Activated B cell treated with CpG ODN at 0.5 μM for 24 hours (primary cell): ENCODE measurements around the gene NRXN3. TPM values are rescaled to one million over a fixed set of nuclear protein-coding genes. Genes with fewer than 3 reads are reported as not detected.

Experiments
- ATAC-seq: fragments of 200-7000 bp; cut with Tn5 transposase; one replicate; pipeline ENCODE4 v1.10.0; 2021; ENCODE audit warnings: low read depth, mild to moderate bottlenecking, moderate library complexity
- CTCF ChIA-PET: fragments of 350-600 bp; sonication (Branson Sonifier 250); formaldehyde crosslinking; loops from one replicate; lab custom pipeline; 2021; ENCODE audit warnings: antibody characterized with exemption; lab: Charles Lee
- POLR2A ChIA-PET: fragments of 350-600 bp; sonication (Branson Sonifier 250); formaldehyde crosslinking; loops from one replicate; lab custom pipeline; 2021; ENCODE audit warnings: antibody characterized with exemption; lab: Charles Lee
- DNase-seq: peaks from one replicate; pipeline ENCODE4 v3.0.0; 2022
- H3K27ac Mint-ChIP-seq: one replicate; pipeline ENCODE4 v1.8.0; 2020; ENCODE audit warnings: mixed read lengths
- H3K27me3 Mint-ChIP-seq: one replicate; pipeline ENCODE4 v1.8.0; 2021; ENCODE audit warnings: mixed read lengths
- H3K36me3 Mint-ChIP-seq: one replicate; pipeline ENCODE4 v1.8.0; 2021; ENCODE audit warnings: low read depth, mixed read lengths
- H3K4me1 Mint-ChIP-seq: one replicate; pipeline ENCODE4 v1.8.0; 2021; ENCODE audit warnings: mixed read lengths
- H3K4me3 Mint-ChIP-seq: one replicate; pipeline ENCODE4 v1.8.0; 2020; ENCODE audit warnings: mild to moderate bottlenecking, mixed read lengths
- H3K9me3 Mint-ChIP-seq: one replicate; pipeline ENCODE4 v1.8.0; 2020; ENCODE audit warnings: mixed read lengths
- intact Hi-C: fragments of 100-400 bp; cut with micrococcal nuclease; formaldehyde crosslinking; loops from one replicate; pipeline ENCODE4 v1.15.1; 2024
- total RNA-seq: library from RNA; stranded (reverse); gene quantifications from 2 replicates; pipeline ENCODE4 v1.2.3, GENCODE V29; 2022
- TF ChIP-seq, protein P1 (sequence below): fragments of 200-600 bp; IDR thresholded peaks from one replicate; pipeline ENCODE4 v1.8.0; 2022; ENCODE audit warnings: antibody characterized with exemption, mild to moderate bottlenecking

NRXN3 gene
- total RNA-seq, 1 donor from 2014 or later, result not detected

DNA sequence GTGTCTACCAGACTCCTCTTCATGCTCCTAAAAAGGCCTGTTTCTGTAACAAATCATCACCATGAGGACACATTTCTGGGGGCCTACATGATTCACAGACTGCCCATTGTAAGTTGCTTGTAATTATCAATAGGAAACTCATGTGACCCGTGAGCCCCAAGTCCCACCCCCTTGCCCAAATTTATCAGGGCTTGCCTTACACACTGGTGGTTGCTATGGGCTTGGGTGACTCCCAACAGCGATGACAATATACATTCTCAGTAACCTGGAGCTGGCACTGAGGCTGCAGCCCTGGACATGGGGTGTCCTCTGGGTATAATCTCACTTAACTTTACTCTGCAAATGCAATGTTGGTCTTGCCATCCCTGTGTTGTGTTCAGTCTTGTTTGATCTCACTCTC is 149.2 kb downstream of the NRXN3 start:
- intact Hi-C loops, result no loop called here
- Mint-ChIP-seq H3K36me3 (no peaks in the 10 kb centered on the region), H3K4me1 (no peaks in the 10 kb centered on the region), H3K27me3 (peaks cover 21% of the 10 kb centered on the region), H3K9me3 (no peaks in the 10 kb centered on the region), H3K27ac (no peak overlapping the region), H3K4me3 (no peak overlapping the region)
- ATAC-seq, result no peak
- TF ChIP-seq, protein P1, sequence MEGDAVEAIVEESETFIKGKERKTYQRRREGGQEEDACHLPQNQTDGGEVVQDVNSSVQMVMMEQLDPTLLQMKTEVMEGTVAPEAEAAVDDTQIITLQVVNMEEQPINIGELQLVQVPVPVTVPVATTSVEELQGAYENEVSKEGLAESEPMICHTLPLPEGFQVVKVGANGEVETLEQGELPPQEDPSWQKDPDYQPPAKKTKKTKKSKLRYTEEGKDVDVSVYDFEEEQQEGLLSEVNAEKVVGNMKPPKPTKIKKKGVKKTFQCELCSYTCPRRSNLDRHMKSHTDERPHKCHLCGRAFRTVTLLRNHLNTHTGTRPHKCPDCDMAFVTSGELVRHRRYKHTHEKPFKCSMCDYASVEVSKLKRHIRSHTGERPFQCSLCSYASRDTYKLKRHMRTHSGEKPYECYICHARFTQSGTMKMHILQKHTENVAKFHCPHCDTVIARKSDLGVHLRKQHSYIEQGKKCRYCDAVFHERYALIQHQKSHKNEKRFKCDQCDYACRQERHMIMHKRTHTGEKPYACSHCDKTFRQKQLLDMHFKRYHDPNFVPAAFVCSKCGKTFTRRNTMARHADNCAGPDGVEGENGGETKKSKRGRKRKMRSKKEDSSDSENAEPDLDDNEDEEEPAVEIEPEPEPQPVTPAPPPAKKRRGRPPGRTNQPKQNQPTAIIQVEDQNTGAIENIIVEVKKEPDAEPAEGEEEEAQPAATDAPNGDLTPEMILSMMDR, result no peak
- no peak for DNase-seq
- ChIA-PET CTCF (no interaction called here), POLR2A (no interaction called here)

DNA sequence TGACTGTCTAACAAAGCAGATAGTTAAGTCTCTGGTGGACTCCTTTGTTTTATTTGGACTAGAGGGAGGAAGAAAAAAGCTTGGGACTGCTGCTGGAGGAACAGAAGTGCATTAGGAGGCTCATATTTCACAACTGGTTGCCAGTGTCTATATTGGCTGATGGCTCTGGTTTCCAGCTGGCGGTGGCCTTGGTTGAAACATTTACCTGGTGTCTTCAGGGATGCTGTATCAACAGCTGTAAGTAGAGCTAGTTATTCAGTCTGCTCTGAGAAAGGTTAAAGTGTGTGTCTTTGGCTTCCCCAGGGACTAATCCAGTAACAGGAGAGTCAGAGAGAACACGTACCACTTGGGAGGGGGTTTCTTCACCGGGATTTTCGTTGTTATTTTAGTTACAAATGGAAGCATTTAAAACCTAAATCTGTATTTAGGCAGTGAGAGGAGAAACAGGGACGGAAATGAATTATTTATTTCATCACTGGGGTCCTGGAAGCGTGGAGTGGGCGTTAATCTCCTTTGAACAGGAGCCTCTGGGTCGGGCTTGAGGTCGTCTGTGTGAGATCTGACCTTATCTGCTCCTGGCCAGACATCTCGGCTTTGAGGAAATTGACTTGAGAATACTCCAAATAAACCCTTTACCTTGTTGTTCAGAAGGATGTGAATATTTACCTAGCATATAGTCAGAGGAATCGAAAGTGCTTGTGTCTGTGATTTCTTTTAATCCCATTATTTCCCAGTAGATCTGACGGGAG is 149.9 kb downstream of the NRXN3 start:
- peaks cover 21% of the 10 kb centered on the region for H3K27me3 Mint-ChIP-seq
- ChIA-PET POLR2A (no interaction called here), CTCF (no interaction called here)
- no peak for ATAC-seq
- no peak overlapping the region for H3K27ac Mint-ChIP-seq
- H3K36me3 Mint-ChIP-seq, result no peaks in the 10 kb centered on the region
- H3K4me3 Mint-ChIP-seq, result no peak overlapping the region
- intact Hi-C loops, result no loop called here
- H3K4me1 Mint-ChIP-seq, result no peaks in the 10 kb centered on the region
- TF ChIP-seq, protein P1, result no peak
- no peaks in the 10 kb centered on the region for H3K9me3 Mint-ChIP-seq
- DNase-seq, result no peak

DNA sequence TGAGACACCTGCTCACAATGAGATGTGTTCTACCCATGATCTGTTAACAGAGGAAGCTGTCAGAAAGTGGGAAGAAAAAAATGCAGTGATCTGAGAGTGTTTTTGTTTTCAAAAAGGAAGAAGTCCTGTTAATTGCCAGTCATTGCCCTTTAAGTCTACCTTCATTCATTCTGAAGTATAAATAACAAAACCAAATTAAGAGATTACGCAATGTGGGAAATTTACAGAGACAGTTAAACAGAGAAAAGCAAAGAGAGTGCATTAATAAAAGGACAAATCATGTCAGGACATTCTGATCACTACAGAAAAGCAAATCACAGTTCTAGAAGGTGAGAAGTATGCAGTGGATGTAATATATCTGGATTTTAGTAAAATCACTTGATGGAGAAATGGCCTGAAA is 154.2 kb downstream of the NRXN3 start:
- Mint-ChIP-seq H3K36me3 (no peaks in the 10 kb centered on the region), H3K4me1 (no peaks in the 10 kb centered on the region), H3K27me3 (peaks cover 13% of the 10 kb centered on the region), H3K27ac (no peak overlapping the region), H3K9me3 (no peaks in the 10 kb centered on the region), H3K4me3 (no peak overlapping the region)
- intact Hi-C loops, result no loop called here
- POLR2A ChIA-PET, result no interaction called here
- no peak for DNase-seq
- no peak for ATAC-seq
- CTCF ChIA-PET, result no interaction called here
- TF ChIP-seq, protein P1, result no peak

DNA sequence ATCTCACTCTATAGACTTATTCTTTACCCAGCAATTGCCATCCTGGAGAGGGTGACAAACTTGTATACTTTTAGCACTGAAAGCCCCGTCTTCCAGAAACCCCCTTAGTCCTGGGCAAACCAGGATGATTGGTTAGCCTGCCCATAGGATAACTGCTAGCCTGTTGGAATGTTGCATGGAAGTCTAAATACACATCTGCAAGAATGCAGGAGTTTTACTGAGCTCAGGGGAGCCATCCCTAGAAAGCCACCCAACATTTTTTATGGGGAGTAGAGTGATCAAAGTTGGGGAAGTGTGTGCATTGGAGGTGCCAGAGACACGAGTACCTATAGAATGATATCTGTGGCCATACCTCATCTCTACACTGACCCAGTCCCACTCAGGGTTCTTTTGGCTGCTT is 155.7 kb downstream of the NRXN3 start:
- intact Hi-C loops, result no loop called here
- CTCF ChIA-PET, result no interaction called here
- H3K27ac Mint-ChIP-seq, result no peak overlapping the region

DNA sequence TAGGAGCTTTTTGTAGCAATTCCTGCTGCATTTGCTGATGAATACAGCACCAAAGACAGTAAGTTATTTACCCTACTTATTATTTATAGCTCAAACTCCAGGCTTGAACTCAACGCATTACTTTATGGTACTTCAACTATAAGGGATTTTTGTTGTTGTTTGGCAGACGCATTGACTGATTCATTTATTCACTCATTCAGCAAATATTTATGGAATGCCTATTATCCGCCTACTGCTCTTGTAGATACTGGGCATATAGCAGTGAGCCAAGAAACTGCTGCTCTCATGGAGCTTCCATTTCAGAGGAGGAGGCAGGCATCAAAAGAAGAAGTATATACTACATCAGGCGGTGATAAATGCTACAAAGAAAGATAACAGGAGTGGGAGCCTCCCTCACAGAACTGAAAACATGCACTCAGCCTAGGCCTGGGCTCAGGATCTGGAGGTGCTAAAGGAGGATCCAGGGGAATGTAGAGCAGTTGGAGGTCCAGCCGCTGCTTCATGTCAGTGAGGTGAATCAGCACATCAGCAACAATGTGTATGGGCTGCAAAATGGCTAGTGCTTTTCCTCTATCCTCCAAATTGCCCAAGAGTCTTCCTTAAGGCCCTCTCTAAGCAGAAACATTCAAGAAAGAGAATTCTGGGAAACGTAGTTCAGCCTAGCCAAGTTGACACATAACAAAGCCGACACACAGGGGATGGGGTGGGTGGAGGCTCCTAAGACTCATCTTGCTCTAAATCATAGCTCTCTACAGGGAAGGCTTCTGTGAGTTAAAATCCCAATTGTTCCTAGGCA is 157.5 kb downstream of the NRXN3 start:
- ChIA-PET POLR2A (no interaction called here), CTCF (no interaction called here)
- intact Hi-C loops, result no loop called here
- peaks cover 3% of the 10 kb centered on the region for H3K27me3 Mint-ChIP-seq
- H3K27ac Mint-ChIP-seq, result no peak overlapping the region
- H3K9me3 Mint-ChIP-seq, result no peaks in the 10 kb centered on the region
- TF ChIP-seq, protein P1, result no peak
- ATAC-seq (no peak), DNase-seq (no peak)
- H3K4me3 Mint-ChIP-seq, result no peak overlapping the region
- no peaks in the 10 kb centered on the region for H3K4me1 Mint-ChIP-seq
- H3K36me3 Mint-ChIP-seq, result no peaks in the 10 kb centered on the region

More for the DNA sequence above, 155.7 kb downstream of the NRXN3 start:
- Mint-ChIP-seq H3K27me3 (peaks cover 5% of the 10 kb centered on the region), H3K4me3 (no peak overlapping the region), H3K4me1 (no peaks in the 10 kb centered on the region), H3K36me3 (no peaks in the 10 kb centered on the region), H3K9me3 (no peaks in the 10 kb centered on the region)
- DNase-seq (no peak), ATAC-seq (no peak)
- POLR2A ChIA-PET, result no interaction called here
- TF ChIP-seq, protein P1, result no peak
